K562 (cell line): Measurements from ENCODE around the gene MKNK1. TPM values are rescaled to one million over a fixed set of nuclear protein-coding genes. Genes with fewer than 3 reads are reported as not detected.

Experiments used
- ATAC-seq: fragments of 200-7000 bp; cut with Tn5 transposase; 3 replicates; pipeline ENCODE4 v1.9.1; 2020; ENCODE audit warnings: moderate library complexity
- BruUV-seq: library from RNA; stranded (reverse); fragments of 400-500 nt; replicated peaks from 2 replicates; lab custom pipeline; 2021; lab: Mats Ljungman, UMichigan
- CTCF ChIA-PET: fragments of 300-600 bp; formaldehyde crosslinking; extraction: SDS; loops from one replicate; lab custom pipeline; 2021; ENCODE audit warnings: low intra/inter-chr PET ratio; lab: Yijun Ruan, JAX
- POLR2A ChIA-PET: fragments of 300-600, 350-650 bp; sonication (Branson Sonifier 250); formaldehyde crosslinking; extraction: SDS; loops from one replicate; lab custom pipeline; 2021; ENCODE audit warnings: antibody characterized with exemption, inconsistent platforms; lab: Yijun Ruan, JAX
- DNase-seq, 4 experiments: peaks; one replicate each; pipeline versions ENCODE4 v3.0.0 to v3.0.0-alpha.2; 2011 to 2018; ENCODE audit warnings: low spot score in 3 of 4, mixed read lengths in 3 of 4; ENCODE audit errors: extremely low read depth in 1 of 4
- FAIRE-seq: peaks from 2 replicates; lab custom pipeline; 2011; peaks lifted over from hg19 to GRCh38; lab: Jason Lieb, UNC
- H2AFZ ChIP-seq: 2 replicates; pipeline ENCODE4 v1.6.0; 2011; ENCODE audit warnings: low read depth, low read length, control low read depth, inconsistent platforms
- H3K27ac ChIP-seq: fragments of 200-600 bp; 3 replicates; pipeline ENCODE4 v1.8.0; 2011; ENCODE audit warnings: low read depth, mild to moderate bottlenecking, control low read depth, inconsistent platforms, low read length, moderate library complexity, mixed read lengths; ENCODE audit errors: extremely low read depth
- H3K27me3 ChIP-seq, 2 experiments: fragments of 300-600 bp in 1 of 2; 2 replicates in 1 of 2; 3 replicates in 1 of 2; pipeline versions ENCODE4 v1.6.0 to v1.8.0; 2011; ENCODE audit warnings: inconsistent platforms in 2 of 2, low read length in 2 of 2, mild to moderate bottlenecking in 1 of 2, mixed read lengths in 1 of 2, moderate library complexity in 1 of 2; ENCODE audit not compliant: control insufficient read depth in 2 of 2, insufficient read depth in 2 of 2
- H3K36me3 ChIP-seq: fragments of 300-600 bp; 3 replicates; pipeline ENCODE4 v1.8.0; 2011; ENCODE audit warnings: mild to moderate bottlenecking, low read length, inconsistent platforms; ENCODE audit not compliant: control insufficient read depth, insufficient read depth
- H3K4me1 ChIP-seq, 2 experiments: fragments of 200-600 bp in 1 of 2; replicated peaks in 1 of 2; 2 replicates in 1 of 2; 3 replicates in 1 of 2; pipeline versions ENCODE4 v1.5.1 to v1.8.0; 2011; ENCODE audit warnings: inconsistent platforms in 2 of 2, low read length in 2 of 2, mild to moderate bottlenecking in 1 of 2, mixed read lengths in 1 of 2, moderate library complexity in 1 of 2; ENCODE audit not compliant: control insufficient read depth in 2 of 2, insufficient read depth in 2 of 2
- H3K4me2 ChIP-seq: 2 replicates; pipeline ENCODE4 v1.6.1; 2011; ENCODE audit warnings: low read length, control low read depth, inconsistent platforms, mixed read lengths; ENCODE audit not compliant: insufficient read depth
- H3K4me3 ChIP-seq: fragments of 200-600 bp; sonication (generic), shearing (Covaris generic); 2 replicates; pipeline ENCODE4 v1.5.1; 2016; ENCODE audit warnings: control low read depth, inconsistent platforms
- H3K79me2 ChIP-seq: fragments of 200-600 bp; 3 replicates; pipeline ENCODE4 v1.8.0; 2011; ENCODE audit warnings: low read length, inconsistent platforms; ENCODE audit not compliant: control insufficient read depth, insufficient read depth
- H3K9ac ChIP-seq, 2 experiments: 2 replicates each; pipeline versions ENCODE4 v1.6.0 to v1.6.1; 2011; ENCODE audit warnings: low read depth in 2 of 2, low read length in 2 of 2, control low read depth in 1 of 2, inconsistent platforms in 1 of 2, mild to moderate bottlenecking in 1 of 2, mixed read lengths in 1 of 2; ENCODE audit not compliant: insufficient read depth in 1 of 2
- H3K9me1 ChIP-seq: one replicate; pipeline ENCODE4 v1.6.0; 2011; ENCODE audit warnings: inconsistent platforms, mild to moderate bottlenecking, low read length, moderate library complexity; ENCODE audit not compliant: control insufficient read depth, insufficient read depth
- H3K9me3 ChIP-seq: replicated peaks from 2 replicates; pipeline ENCODE4 v1.5.1; 2011; ENCODE audit warnings: low read depth, low read length, inconsistent platforms; ENCODE audit not compliant: control insufficient read depth, insufficient read depth
- H4K20me1 ChIP-seq: replicated peaks from 2 replicates; pipeline ENCODE4 v1.6.1; 2011; ENCODE audit warnings: low read length, inconsistent platforms, mixed read lengths; ENCODE audit not compliant: control insufficient read depth, insufficient read depth
- ESRRA ChIP-seq: fragments of 450-650 bp; IDR thresholded peaks from 2 replicates; pipeline ENCODE4 v1.6.1; 2014; ENCODE audit warnings: low read depth, mild to moderate bottlenecking, moderate library complexity, borderline replicate concordance
- KLF1 ChIP-seq: fragments of 450-650 bp; IDR thresholded peaks from 2 replicates; pipeline ENCODE4 v1.6.1; 2016; ENCODE audit warnings: missing genetic modification characterization, missing compliant biosample characterization
- MIER1 ChIP-seq: fragments of 450-650 bp; IDR thresholded peaks from 2 replicates; pipeline ENCODE4 v1.6.1; 2016; ENCODE audit warnings: antibody characterized with exemption, mild to moderate bottlenecking, low read depth
- ZNF23 ChIP-seq: fragments of 250-450 bp; sonication (Bioruptor Pico); IDR thresholded peaks from 2 replicates; pipeline ENCODE4 v1.4.0; 2020; ENCODE audit warnings: mild to moderate bottlenecking
- ZNF785 ChIP-seq: fragments of 250-450 bp; sonication (Bioruptor Pico); IDR thresholded peaks from 2 replicates; pipeline ENCODE4 v1.4.0; 2020; ENCODE audit warnings: mild to moderate bottlenecking
- WGBS: fragments of 100-300 bp; shearing (Covaris generic); methylation state at CpG from one replicate; pipeline ENCODE4 v1.1.6; 2016; ENCODE audit warnings: low coverage, mixed read lengths; ENCODE audit not compliant: insufficient coverage; ENCODE audit errors: missing lambda C conversion rate; 5-methylcytosine and 5-hydroxymethylcytosine counted together
- in situ Hi-C: fragments of 300-500 bp; cut with MboI; formaldehyde crosslinking; loops from 4 replicates; pipeline ENCODE4 v1.15.0; 2018; ENCODE audit warnings: inconsistent platforms, mixed read lengths
- intact Hi-C: fragments of 100-400 bp; cut with micrococcal nuclease; formaldehyde crosslinking; loops from 2 replicates; pipeline ENCODE4 v1.14.2; 2022
- polyA plus RNA-seq, 8 experiments: library from polyadenylated mRNA; depleted of rRNA in 4 of 8; stranded (reverse) in 5 of 8; unstranded in 3 of 8; fragments of >200 nt; fragmentation: Nextera tagmentation in 2 of 8; fragmentation: Illumina TruSeq in 1 of 8; extraction: Ambion mirVana in 2 of 8; extraction: Trizol in 1 of 8; gene quantifications; 2 replicates each; pipeline versions ENCODE4 v1.2.1 to v1.2.3, GENCODE V29; 2011 to 2014; ENCODE audit warnings: inconsistent platforms in 1 of 8, missing spikeins in 1 of 8
- total RNA-seq, 7 experiments: library from RNA; depleted of rRNA in 6 of 7; stranded (reverse); fragments of >200 nt in 6 of 7; fragmentation: Illumina TruSeq in 2 of 7; extraction: Trizol in 2 of 7; gene quantifications; 2 replicates each; pipeline versions ENCODE4 v1.2.1 to v1.2.3, GENCODE V29; 2011 to 2021; ENCODE audit warnings: low replicate concordance in 1 of 7
- TF ChIP-seq, protein P1 (sequence below): fragments of 450-650 bp; IDR thresholded peaks from 2 replicates; pipeline ENCODE4 v1.7.1; 2018; ENCODE audit warnings: mild to moderate bottlenecking, low read depth; ENCODE audit not compliant: partially characterized antibody

MKNK1 gene
- total and polyA plus RNA-seq, 9 of the 15 experiments (the other 6 are each of a cell fraction or from before 2014, with no cell fraction given), result 27.7 to 51.3 (median 43.7) TPM

DNA sequence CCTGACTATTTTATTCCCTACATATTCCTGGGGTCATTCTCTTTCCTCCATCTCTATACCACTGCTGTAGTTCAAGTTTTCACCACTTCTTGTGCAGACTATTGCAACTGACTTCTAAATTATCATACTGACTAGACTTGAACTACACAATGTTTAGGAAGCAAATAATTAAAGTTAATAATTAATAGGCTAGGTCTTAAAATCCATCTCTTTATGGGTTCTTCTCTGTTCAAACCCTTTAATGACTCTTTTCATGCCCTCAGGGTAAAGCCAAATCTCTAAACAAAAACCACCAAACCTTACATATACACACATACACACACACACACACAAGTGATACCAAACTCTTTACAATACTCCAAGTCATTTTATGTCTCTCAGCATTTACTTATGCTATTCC, 34.9 kb upstream of the MKNK1 start:
- CTCF ChIA-PET, result no interaction called here

DNA sequence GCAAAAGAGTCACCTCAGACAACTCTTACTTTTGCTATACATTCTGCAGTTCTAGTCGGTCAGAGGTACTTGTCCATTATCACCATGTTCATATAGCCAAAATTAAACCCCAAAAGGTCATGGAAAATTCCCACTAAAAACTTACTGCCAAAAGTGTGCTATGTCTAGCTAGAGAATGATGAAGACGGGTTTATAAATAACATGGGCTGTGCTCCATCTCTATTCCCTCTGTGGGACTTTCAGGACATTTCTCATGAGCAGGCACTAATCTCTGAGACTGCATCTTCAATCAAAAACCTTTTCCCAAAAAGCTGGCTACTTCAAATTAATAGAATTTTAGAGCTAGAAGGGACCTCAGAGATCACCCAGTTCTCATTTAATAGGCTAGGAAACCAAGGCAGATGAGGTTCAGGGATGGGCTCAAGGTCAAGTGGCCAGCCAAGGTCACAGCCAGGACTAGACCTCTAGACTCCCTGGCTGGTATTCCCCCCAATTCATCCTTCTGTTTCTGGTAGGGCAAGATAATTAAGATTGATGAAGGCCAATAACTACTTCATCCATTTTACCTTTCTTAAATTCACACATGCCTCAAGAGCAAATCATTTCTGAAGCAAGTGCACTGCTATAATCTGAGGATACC, 33.5 kb upstream of the MKNK1 start:
- Histone ChIP-seq H3K36me3 (peaks cover 18% of the 10 kb centered on the region; the same call in 2 of the 3 replicates), H2AFZ (no peak overlapping the region), H3K4me2 (no peak overlapping the region), H3K9me3 (no peaks in the 10 kb centered on the region), H3K4me1 (peaks cover 0 to 16% of the 10 kb centered on the region in 2 experiments; a peak in 3 of 5 replicates), H3K9ac (no peak overlapping the region), H3K79me2 (no peaks in the 10 kb centered on the region), H3K4me3 (no peak overlapping the region), H3K27me3 (no peaks in the 10 kb centered on the region), H3K27ac (no peak overlapping the region), H4K20me1 (no peaks in the 10 kb centered on the region), H3K9me1 (no peaks in the 10 kb centered on the region)
- TF ChIP-seq ZNF23 (CRISPR knock-in tag) (no peak), ESRRA (peak; percentile 30; the same call in 1 of the 2 replicates)
- TF ChIP-seq, protein P1, sequence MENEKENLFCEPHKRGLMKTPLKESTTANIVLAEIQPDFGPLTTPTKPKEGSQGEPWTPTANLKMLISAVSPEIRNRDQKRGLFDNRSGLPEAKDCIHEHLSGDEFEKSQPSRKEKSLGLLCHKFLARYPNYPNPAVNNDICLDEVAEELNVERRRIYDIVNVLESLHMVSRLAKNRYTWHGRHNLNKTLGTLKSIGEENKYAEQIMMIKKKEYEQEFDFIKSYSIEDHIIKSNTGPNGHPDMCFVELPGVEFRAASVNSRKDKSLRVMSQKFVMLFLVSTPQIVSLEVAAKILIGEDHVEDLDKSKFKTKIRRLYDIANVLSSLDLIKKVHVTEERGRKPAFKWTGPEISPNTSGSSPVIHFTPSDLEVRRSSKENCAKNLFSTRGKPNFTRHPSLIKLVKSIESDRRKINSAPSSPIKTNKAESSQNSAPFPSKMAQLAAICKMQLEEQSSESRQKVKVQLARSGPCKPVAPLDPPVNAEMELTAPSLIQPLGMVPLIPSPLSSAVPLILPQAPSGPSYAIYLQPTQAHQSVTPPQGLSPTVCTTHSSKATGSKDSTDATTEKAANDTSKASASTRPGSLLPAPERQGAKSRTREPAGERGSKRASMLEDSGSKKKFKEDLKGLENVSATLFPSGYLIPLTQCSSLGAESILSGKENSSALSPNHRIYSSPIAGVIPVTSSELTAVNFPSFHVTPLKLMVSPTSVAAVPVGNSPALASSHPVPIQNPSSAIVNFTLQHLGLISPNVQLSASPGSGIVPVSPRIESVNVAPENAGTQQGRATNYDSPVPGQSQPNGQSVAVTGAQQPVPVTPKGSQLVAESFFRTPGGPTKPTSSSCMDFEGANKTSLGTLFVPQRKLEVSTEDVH, result no peak
- WGBS, result 15% methylated on average over 2 of the region's 2 CpGs
- CTCF ChIA-PET, result no interaction called here
- in situ Hi-C loops (no loop called here), intact Hi-C loops (no loop called here)
- no peak for DNase-seq
- ATAC-seq, result no peak
- POLR2A ChIA-PET, result interaction anchor here (0.7 to 1.2 kb wide), 3 partner anchors 10 to 790 kb away, joined by 3 read pairs; no protein-coding TSS in a partner anchor
- no TSS peak for BruUV-seq
- FAIRE-seq, result no peak

More for the DNA sequence above, 34.9 kb upstream of the MKNK1 start:
- no TSS peak for BruUV-seq
- TF ChIP-seq ZNF785 (CRISPR knock-in tag) (no peak), KLF1 (tag) (no peak), MIER1 (no peak)
- Histone ChIP-seq H3K4me2 (no peak overlapping the region), H3K9ac (no peak overlapping the region), H3K9me1 (no peaks in the 10 kb centered on the region), H3K27ac (no peak overlapping the region), H2AFZ (no peak overlapping the region), H3K4me3 (no peak overlapping the region), H4K20me1 (no peaks in the 10 kb centered on the region), H3K79me2 (no peaks in the 10 kb centered on the region), H3K27me3 (no peaks in the 10 kb centered on the region), H3K36me3 (peaks cover 14% of the 10 kb centered on the region), H3K4me1 (peaks cover 0 to 16% of the 10 kb centered on the region in 2 experiments; a peak in 3 of 5 replicates), H3K9me3 (no peaks in the 10 kb centered on the region)
- no peak for ATAC-seq
- DNase-seq, result no peak
- in situ Hi-C loops, result no loop called here
- POLR2A ChIA-PET, result no interaction called here
- intact Hi-C loops, result no loop called here
- FAIRE-seq, result no peak
